Activated CD8-positive, alpha-beta memory T cell treated with anti-CD3 and anti-CD28 coated beads, Interleukin-2, amount 50 U/mL, for 1 hour (primary cell): ENCODE data around the gene PHYKPL.

ENCODE experiments used
- DNase-seq: peaks from one replicate; pipeline ENCODE4 v3.0.0-alpha.2; 2020; ENCODE audit errors: extremely low read depth

The PHYKPL gene

GRCh38 chr5:178232124-178232919, at the start of gene PHYKPL:
TSS of gene PHYKPL (minus strand) at chr5:178232802. CDS start at chr5:178232550, 252 bp downstream.
- DNase-seq: peak; percentile 25

GRCh38 chr5:178282391-178282790, 49.8 kb upstream of the PHYKPL start:
- DNase-seq: no peak

- no peak for DNase-seq
These were observed 48.7 kb upstream of the PHYKPL start for GRCh38 chr5:178281331-178281730.

GRCh38 chr5:178280631-178281030, 48.0 kb upstream of the PHYKPL start:
- no peak for DNase-seq

- DNase-seq: peak; percentile 9
These were observed 47.3 kb upstream of the PHYKPL start for GRCh38 chr5:178279723-178280438.

GRCh38 chr5:178279026-178279722, 46.6 kb upstream of the PHYKPL start:
- DNase-seq: no peak

GRCh38 chr5:178278358-178279023, 45.9 kb upstream of the PHYKPL start:
- no peak for DNase-seq

- no peak for DNase-seq
These were observed 45.3 kb upstream of the PHYKPL start for GRCh38 chr5:178277866-178278265.

GRCh38 chr5:178277346-178277745, 44.7 kb upstream of the PHYKPL start:
- no peak for DNase-seq

- DNase-seq: no peak
These were observed 42.4 kb upstream of the PHYKPL start for GRCh38 chr5:178274781-178275537.

GRCh38 chr5:178273665-178274541, 41.3 kb upstream of the PHYKPL start:
- DNase-seq: no peak

- no peak for DNase-seq
These were observed 40.4 kb upstream of the PHYKPL start for GRCh38 chr5:178273041-178273440.

- no peak for DNase-seq
These were observed 40.0 kb upstream of the PHYKPL start for GRCh38 chr5:178272591-178272990.

GRCh38 chr5:178271726-178272479, 39.3 kb upstream of the PHYKPL start:
- DNase-seq: no peak

- DNase-seq: no peak
These were observed 38.6 kb upstream of the PHYKPL start for GRCh38 chr5:178271231-178271630.

GRCh38 chr5:178269499-178269898, 36.9 kb upstream of the PHYKPL start:
- DNase-seq: no peak

- no peak for DNase-seq
These were observed 35.3 kb upstream of the PHYKPL start for GRCh38 chr5:178267876-178268275.

- no peak for DNase-seq
These were observed 34.6 kb upstream of the PHYKPL start for GRCh38 chr5:178267245-178267644.

GRCh38 chr5:178266581-178266980, 34.0 kb upstream of the PHYKPL start:
- no peak for DNase-seq
